ENCODE measurements around the gene BTNL9.
"Not testable (repeated sequence)": the region's sequence is repeated elsewhere in the genome, so short reads cannot be mapped to it uniquely, and the experiment has no call there.

Gene BTNL9

DNA sequence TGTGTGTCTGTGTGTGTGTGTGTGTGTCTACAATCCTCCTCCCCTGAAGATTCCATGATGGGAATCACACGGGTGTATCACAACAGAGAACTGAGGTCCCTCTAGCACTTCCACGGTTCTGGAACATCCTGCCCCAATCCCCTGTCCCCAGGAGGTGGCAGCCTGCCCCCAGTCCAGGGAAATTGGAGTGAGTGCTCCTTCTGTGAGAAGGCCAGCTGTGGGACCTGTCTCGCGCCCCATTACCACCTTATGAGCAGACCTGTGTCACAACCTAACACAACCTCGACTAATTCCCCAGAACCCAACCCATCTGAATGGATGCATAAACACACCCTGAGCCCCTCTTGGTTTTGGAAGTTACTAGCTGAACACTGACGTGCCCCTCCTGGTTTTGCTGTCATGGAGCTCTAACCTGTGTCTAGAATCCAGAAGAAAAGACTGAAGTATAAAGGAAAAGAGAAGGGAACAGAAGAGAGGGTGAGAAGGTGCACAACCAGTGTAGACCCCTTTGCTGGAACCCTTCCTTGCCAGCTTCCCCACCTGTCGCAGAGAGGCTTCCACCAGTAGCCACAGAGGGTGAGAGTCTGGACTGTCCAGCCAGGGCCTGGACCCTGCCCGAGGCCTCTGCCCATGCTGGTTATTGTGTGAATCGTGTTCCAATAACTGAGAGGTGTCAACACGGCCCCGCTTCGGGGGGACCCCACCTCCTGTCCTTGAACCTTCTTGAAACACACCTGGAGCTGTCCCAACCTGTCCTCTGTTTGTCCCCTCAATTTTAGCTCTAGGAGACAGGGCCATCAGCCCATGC lies 3.4 kb downstream of the BTNL9 start:
- DNase-seq = no peak

DNA sequence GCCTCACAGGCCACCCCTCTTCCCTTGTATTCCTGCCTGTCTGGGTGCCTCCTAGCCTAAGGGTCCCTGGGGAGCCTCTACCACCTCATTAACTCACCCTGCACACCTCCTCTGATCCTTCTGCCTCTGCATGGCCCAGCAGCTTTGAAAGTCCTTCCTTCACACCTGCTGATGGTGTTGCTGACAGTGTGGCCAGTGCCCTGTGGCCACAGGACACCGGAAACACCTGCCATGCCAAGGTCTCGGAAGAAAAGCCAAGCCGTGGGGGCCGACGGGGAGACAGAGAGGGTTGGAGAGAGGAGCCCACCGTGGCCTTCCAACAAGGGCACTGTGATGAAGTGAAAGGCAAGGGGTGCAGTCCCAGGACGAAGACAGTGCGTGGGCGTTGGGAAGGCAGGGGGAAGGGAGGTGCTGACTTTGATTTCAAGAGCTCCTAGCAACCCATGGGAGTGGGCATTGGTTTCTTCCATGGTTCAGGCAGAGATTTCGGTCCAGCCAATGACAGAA lies 4.1 kb downstream of the BTNL9 start:
- DNase-seq = no peak

DNA sequence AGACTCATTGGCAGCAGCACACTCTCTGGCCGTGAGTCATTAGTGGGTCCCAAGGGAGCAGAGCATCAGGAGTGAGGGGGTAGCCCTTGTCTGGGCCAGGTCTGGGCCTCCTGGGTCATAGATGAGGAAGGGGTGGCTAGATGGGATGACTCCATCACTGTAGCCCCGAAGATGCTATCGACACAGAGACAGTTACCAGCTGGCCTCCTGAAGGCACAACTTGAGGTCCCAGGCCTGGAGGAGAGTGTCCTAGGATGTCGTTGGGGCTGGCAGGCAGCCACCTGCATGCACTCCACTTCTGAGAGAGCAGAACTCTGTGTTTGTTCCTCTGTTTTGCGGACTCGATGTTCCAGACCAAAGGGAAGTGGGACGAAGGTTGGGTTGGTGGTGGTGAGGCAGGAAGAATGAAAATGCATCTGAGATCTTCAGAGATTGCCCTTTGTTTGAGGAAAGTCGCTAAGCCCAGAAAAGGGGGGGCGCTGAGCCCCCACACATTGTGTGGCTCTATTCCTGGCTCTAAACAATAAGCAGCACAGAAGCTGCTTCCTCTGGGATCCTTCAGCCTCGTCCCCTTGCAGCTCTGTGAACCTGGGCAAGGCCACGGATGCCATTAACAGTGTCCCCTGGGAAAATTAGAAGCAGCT lies 4.7 kb downstream of the BTNL9 start:
- no peak for DNase-seq

DNA sequence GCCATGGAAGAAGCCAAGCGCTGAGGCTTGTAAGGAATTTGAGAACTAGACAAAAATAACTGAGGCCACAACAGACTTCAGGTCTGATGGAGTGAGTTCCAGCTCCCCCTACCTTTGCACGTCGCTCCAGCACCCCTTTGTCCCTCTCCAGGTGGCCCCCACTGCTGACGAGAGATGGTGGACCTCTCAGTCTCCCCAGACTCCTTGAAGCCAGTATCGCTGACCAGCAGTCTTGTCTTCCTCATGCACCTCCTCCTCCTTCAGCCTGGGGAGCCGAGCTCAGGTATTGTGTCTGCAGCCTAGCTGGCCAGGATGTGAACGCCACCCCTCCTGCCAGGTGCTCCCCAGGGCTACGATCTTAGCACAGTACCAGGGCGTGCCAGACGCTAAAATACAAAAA lies 5.2 kb downstream of the BTNL9 start:
- no peak for DNase-seq

DNA sequence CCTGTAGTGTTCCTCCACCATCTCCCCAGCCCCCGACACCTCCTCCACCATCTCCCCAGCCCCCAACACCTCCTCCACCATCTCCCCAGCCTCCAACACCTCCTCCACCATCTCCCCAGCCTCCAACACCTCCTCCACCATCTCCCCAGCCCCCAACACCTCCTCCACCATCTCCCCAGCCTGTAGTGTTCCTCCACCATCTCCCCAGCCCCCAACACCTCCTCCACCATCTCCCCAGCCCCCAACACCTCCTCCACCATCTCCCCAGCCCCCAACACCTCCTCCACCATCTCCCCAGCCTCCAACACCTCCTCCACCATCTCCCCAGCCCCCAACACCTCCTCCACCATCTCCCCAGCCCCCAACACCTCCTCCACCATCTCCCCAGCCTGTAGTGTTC lies 5.8 kb downstream of the BTNL9 start:
- not testable (repeated sequence) for DNase-seq

DNA sequence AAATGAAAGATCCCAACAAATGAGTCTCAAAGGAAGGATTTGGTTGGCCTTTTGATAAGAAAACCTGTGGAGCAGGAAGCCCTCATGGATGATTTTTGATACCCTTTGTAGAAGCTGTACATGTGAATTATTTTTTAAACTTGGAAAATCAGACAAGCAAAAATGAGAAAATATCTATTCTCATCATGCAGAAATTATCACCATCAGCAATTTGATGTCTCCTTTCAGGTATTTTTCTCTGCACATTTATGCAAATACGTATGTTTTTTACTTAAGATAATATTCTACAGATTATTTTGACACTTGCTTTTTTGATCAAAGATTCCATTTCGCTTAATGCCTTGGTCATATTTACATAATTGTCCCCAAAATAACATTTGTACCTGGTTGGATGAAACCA lies 7.2 kb downstream of the BTNL9 start:
- DNase-seq = no peak

DNA sequence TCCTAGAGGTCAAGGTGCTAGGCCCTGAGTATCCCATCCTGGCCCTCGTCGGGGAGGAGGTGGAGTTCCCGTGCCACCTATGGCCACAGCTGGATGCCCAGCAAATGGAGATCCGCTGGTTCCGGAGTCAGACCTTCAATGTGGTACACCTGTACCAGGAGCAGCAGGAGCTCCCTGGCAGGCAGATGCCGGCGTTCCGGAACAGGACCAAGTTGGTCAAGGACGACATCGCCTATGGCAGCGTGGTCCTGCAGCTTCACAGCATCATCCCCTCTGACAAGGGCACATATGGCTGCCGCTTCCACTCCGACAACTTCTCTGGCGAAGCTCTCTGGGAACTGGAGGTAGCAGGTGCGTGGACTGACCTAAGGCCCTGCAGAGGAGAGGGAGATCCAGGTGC lies 7.9 kb downstream of the BTNL9 start:
- DNase-seq = no peak

DNA sequence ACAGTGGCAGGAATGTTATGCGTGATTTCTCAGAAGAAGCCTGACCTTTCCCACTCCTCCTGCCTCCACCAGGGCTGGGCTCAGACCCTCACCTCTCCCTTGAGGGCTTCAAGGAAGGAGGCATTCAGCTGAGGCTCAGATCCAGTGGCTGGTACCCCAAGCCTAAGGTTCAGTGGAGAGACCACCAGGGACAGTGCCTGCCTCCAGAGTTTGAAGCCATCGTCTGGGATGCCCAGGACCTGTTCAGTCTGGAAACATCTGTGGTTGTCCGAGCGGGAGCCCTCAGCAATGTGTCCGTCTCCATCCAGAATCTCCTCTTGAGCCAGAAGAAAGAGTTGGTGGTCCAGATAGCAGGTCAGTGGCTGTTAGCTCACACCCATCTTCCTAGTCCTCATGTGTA lies 9.9 kb downstream of the BTNL9 start:
- no peak for DNase-seq

DNA sequence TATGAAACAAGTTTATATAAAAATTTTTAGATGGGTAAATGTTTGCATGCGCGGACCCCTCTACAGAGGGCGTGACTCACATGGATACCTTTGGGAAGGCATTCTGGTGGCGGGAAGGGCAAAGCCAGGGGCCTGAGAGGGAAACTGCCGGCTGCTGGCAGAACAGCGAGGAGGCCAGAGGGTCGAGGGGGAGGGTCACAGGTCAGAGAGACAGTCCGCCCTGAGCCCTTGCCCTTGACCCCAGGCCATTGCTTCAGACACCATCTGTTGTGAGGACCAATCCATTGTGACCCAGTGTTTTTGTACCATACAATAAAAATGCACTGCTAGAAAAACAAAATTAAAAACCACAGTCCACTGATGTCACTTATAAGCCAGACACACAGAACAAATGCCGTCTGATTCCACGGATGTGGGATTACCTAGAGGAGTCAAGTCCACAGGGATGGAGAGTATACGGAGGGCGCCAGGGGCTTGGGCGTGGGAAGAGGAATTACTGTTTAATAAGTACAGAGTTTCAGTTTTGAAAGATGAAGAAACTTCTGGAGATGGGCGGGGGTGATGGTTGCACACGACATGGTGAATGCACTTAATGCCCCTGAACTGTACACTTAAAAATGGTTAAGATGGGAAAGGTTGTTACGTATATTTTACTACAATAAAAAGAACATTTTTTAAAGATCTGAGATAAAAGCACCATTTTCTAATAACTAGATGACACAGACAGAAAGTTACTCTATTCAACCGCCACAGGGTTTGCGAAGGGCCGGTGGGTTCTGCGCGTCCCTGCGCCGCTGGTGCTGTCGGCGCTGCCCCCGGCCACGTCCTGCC lies 12.0 kb downstream of the BTNL9 start:
- DNase-seq = no peak

DNA sequence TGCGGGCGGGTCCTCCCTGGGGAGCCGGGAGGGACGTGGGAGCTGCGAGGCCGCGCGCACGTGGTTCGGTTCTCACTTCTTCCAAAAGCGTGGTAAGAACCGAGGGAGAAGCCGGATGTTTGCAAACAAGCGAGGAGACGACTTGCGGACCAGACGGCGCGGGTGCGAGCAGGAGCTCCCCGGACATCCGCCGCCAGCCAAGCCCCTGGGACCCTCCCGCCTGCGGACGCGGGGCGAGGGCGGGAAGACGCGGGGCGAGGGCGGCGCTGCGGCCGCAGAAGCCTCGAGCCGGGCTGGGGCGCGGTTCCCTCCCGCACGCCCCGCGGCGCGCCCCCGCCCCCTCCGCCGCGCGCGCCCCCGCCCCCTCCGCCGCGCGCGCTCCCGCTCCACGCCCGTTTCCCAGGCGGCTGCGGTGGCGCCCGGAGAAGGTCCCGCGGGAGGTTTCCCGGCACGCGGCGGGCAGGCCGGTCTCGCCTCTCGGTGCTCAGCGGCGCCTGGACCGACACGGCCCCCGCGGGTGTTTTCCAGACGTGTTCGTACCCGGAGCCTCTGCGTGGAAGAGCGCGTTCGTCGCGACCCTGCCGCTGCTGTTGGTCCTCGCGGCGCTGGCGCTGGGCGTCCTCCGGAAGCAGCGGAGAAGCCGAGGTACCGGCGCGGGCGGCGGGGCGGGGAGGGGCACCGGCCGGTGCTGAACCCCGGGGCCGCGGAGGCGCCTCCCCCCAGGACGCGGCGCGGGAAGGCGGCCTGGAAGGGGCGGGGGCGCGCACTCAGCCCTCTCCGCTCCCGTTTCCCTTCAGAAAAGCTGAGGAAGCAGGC lies 12.8 kb downstream of the BTNL9 start:
- no peak for DNase-seq

DNA sequence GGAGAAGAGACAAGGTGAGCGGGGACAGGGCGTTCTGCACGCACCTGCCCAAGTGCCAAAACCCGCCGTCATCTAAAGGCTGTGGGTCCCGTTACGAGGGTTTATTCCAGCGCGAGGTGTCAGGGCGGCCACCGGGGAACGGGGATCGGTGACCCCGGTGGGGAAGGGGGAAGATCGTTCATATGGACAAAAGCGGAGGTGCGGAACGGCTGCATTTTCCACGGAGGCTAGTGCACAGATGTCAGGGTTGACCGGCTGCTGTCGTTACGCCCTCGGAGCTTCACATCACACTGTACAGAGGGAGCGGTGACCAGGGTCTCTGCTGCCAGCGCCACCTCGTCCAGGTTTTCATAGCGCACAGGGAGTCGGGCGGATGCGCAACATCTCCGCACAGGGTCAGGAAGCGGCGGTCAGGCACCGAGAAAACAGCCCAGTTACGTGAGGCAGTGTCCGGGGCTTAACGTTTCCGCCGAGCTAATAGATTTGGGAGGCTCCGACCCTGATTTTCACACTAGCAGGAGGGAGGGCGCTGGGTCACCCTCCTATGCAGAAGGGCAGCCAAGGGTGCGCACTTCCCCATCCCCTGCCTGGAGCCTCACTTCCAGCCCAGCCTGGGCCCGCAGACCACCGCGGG lies 13.5 kb downstream of the BTNL9 start:
- no peak for DNase-seq

DNA sequence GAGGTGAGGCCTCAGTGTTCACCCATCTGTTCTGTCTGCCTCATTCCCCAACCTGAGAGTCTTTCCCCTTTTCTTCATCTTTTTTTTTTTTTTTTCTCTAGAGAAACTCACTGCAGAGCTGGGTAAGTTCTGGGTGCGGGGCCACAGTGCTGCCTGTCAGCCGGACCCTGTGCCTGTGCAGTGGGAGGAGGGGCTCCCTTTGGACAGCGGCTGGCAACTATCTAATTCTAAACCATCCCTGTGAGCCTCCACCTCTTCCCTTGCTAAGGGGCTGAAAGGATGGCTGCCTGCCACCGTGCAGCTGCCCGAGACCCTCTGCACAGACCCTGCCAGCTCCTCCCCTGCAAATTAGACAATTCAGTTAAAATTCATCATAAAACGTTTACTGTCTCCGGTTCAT lies 14.1 kb downstream of the BTNL9 start:
- DNase-seq = no peak

DNA sequence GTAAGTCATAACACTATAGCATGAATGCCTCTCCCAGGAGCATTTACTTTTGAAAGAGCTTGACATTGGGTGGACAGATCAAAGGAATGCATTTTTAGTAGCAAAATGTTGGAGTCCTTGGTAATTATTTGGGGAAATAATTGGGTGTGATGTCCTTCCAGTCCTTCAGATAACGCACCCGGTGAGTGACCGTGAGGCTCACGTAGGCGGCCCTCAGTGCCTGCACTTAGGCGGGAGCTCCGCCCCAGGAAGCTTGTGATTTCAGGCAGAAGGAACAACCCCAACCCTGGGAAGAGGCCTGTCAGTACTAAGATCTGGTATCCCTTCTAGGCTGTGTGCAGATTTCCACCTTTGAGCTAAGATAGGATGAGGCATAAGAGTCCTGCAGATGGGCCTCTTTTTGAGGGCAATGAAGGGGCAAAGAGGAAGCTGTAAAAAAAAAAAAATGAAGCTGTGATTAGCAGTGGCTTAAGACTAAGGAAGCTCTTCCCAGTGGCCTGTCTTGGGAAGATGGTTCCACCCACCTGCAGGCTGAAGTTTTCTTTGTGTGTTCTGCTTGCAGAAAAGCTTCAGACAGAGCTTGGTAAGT lies 14.9 kb downstream of the BTNL9 start:
- no peak for DNase-seq

DNA sequence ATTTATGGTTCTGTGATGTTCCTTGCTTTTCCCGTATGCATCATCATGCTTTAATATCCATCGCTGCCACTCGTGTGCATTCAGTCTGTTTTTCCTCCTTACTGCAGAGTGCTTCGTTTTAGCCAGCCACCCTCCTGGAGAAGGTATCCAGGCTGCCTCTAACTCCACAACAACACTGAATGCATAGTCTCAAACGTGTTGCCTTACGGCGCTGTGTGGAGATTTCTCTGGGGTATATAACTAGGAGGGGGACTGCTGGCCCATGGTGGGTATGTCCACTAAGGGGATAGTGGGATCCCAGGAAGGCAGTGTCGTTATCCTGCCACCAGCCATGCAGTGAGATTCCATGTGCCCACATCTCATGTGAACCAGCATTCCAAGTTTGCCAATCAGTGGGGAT lies 16.4 kb downstream of the BTNL9 start:
- DNase-seq = no peak

DNA sequence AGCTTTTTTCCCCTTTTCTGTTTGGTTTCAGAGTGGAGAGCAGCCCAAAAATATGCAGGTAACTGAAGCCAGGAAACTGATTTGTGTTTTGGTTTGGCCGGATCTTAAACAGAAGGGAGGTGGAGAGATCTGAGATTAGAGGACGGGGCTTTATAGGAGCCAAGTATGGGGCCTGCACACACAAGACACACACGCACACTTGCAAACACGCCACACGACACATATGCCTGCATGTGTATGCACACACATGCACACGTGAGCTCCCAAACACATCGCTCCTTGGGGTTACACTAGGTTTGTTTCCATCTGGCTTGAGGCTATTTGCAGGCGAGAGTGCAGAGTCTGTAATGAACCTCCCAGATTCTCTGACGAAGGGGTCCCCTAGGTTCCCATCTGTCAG lies 18.3 kb downstream of the BTNL9 start:
- DNase-seq = no peak

DNA sequence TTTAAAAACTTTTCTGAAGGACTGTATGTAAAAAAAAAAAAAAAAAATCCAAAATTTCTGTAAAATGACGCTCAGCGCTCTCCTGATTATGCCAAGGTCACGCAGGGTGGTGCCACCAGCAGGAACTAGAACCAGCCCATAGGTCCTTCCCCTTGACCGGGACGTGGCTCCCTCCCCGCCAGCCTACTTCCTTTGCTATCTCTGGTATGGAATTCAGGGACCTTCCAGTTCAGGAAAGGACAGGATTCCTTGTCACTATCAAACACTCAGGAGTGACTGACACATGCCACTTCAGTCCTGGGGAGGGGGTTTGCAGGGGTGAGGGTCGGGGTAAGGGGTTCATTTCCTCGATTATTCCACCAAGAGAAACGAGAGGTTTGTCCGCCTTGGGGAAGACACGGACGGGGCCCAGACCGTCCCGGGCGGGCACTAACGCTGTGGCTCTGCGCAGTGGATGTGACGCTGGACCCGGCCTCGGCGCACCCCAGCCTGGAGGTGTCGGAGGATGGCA lies 18.8 kb downstream of the BTNL9 start:
- no peak for DNase-seq

DNA sequence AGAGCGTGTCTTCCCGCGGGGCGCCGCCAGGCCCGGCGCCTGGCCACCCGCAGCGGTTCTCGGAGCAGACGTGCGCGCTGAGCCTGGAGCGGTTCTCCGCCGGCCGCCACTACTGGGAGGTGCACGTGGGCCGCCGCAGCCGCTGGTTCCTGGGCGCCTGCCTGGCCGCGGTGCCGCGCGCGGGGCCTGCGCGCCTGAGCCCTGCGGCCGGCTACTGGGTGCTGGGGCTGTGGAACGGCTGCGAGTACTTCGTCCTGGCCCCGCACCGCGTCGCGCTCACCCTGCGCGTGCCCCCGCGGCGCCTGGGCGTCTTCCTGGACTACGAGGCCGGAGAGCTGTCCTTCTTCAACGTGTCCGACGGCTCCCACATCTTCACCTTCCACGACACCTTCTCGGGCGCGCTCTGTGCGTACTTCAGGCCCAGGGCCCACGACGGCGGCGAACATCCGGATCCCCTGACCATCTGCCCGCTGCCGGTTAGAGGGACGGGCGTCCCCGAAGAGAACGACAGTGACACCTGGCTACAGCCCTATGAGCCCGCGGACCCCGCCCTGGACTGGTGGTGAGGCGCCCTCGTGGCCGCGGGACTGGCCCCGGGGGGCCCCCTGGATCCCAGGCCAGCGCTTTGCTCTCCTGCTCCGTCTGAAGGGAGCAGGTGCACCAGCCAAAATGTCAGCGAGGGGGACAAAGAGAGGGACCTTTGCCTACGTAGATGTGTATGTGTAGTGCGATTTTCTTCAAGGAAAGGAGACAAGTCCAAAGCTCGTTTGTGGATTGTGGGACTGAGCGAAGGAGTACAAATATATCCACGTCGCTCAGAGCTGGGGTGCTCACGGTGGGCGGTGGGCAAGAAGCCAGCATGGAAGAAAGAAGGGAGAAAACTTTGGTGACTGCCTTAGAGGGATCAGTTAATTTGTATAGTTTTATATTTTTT lies 19.5 kb downstream of the BTNL9 start:
- no peak for DNase-seq

DNA sequence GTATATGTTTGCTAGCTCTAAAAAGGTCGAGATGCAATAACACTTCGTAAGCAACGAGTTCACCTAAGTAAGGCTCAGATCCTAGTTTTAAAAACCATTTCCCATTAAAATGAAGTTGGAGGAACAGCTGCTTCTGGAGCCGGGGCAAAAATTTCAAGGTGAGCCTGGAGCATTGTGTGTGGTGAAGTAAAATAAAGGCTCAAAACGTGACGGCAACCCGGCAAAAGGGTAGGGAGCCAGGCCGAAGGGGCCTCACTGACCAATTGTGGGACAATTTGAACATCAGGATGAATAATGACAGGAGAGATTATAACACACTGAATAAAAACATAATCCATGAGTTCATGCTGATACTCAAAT lies 20.1 kb downstream of the BTNL9 start:
- DNase-seq = no peak

DNA sequence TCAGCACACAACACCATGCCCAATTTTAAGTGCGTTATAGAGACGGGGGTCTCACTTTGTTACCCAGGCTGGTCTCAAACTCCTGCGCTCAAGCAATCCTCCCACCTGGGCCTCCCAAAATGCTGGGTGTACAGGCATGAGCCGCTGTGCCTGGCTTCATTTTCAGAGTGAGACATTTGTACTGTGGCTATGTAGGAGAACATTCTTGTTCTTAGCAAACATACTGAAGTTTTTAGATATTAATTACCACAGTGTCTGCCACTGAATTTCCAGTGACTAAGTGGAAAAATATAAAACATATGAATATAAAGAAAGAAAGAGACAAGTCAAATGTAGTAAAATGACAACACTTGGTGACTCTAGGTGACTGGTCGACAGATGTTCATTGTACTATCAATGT lies 20.9 kb downstream of the BTNL9 start:
- DNase-seq = no peak

DNA sequence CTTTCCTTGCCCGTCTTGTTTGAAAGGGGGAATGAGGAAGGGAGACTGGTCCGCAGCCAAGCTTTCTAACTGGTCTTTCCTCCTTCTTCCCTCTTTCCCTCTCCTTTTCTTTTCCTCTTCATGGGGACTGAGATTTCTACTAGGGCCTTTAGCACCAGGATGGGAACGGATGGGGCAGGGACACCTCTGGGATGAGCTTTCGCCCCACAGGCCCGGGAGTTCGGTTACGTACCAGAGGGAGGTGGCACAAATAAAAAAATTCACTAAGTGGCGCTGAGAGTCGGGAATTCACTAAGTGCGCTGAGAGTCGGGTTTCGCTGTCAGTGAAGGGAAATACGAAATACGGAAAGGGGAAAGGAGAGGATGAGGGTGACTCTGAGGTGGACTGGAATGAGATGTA lies 21.6 kb downstream of the BTNL9 start:
- DNase-seq = no peak

DNA sequence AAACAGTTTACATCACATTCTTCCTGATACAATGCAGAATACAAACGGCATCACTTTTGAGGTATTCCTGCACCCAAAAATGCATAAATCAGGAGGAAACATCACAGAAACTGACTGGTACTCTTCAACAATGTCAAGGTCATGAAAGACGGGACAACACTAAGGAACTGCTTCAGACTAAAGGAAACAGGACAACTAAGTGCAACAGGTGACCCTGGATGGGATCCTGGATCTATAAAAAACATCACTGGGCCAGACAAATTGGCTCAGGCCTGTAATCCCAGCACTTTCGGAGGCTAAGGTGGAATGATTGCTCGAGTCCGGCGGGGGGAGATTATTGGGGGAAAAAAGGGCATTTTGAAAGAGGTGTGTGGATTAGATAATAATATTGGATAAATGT lies 22.6 kb downstream of the BTNL9 start:
- DNase-seq = no peak

All from NCI-H526 treated with DMSO at 0.1 percent for 48 hours (cell line).